Endodermal cell (in vitro differentiated cells): ENCODE measurements around the gene PRKACB. TPM values are rescaled to one million over a fixed set of nuclear protein-coding genes. Genes with fewer than 3 reads are reported as not detected.

ENCODE experiments used
- DNase-seq: peaks from one replicate; pipeline ENCODE4 v3.0.0-alpha.2; 2017
- H3K27ac ChIP-seq: 2 replicates; pipeline ENCODE4 v1.5.1; 2013; ENCODE audit warnings: mild to moderate bottlenecking, low read depth, low read length, moderate library complexity
- H3K27me3 ChIP-seq: 2 replicates; pipeline ENCODE4 v1.6.1; 2013; ENCODE audit warnings: mild to moderate bottlenecking, low read length, moderate library complexity; ENCODE audit not compliant: insufficient read depth, control insufficient read depth, poor library complexity, severe bottlenecking
- H3K36me3 ChIP-seq: 2 replicates; pipeline ENCODE4 v1.7.0; 2013; ENCODE audit warnings: mild to moderate bottlenecking, low read length, moderate library complexity; ENCODE audit not compliant: control insufficient read depth, insufficient read depth
- H3K4me1 ChIP-seq: one replicate; pipeline ENCODE4 v1.7.0; 2013; ENCODE audit warnings: low read length; ENCODE audit not compliant: control insufficient read depth, insufficient read depth
- H3K4me3 ChIP-seq: 2 replicates; pipeline ENCODE4 v1.5.1; 2013; ENCODE audit warnings: mild to moderate bottlenecking, low read length, moderate library complexity
- H3K9ac ChIP-seq: 2 replicates; pipeline ENCODE4 v1.6.1; 2013; ENCODE audit warnings: mild to moderate bottlenecking, low read length, moderate library complexity; ENCODE audit not compliant: poor library complexity, severe bottlenecking; ENCODE audit errors: extremely low read depth
- H3K9me3 ChIP-seq: 2 replicates; pipeline ENCODE4 v1.6.1; 2013; ENCODE audit warnings: mild to moderate bottlenecking, low read length, moderate library complexity; ENCODE audit not compliant: control insufficient read depth
- H3K27ac Mint-ChIP-seq: 2 replicates; pipeline ENCODE4 v1.8.0; 2020; ENCODE audit warnings: mixed read lengths
- H3K27me3 Mint-ChIP-seq: 2 replicates; pipeline ENCODE4 v1.8.0; 2021; ENCODE audit warnings: mild to moderate bottlenecking, mixed read lengths; ENCODE audit not compliant: insufficient read depth
- H3K36me3 Mint-ChIP-seq: 2 replicates; pipeline ENCODE4 v1.8.0; 2020; ENCODE audit warnings: low read depth, mixed read lengths
- H3K4me1 Mint-ChIP-seq: 2 replicates; pipeline ENCODE4 v1.8.0; 2020; ENCODE audit warnings: mixed read lengths
- H3K4me3 Mint-ChIP-seq: 2 replicates; pipeline ENCODE4 v1.8.0; 2020; ENCODE audit warnings: mild to moderate bottlenecking, moderate library complexity, mixed read lengths
- H3K9me3 Mint-ChIP-seq: 2 replicates; pipeline ENCODE4 v1.8.0; 2020; ENCODE audit warnings: mild to moderate bottlenecking, mixed read lengths
- CTCF ChIP-seq: fragments of 200-600 bp; sonication (generic); conservative IDR thresholded peaks from 2 replicates; pipeline ENCODE4 v1.5.0; 2021; ENCODE audit warnings: antibody characterized with exemption, mild to moderate bottlenecking
- WGBS, 2 experiments: methylation state at CpG; one replicate each; pipeline versions ENCODE4 v1.1.5 to v1.1.7; 2013; ENCODE audit warnings: missing lambda C conversion rate in 2 of 2, mixed read lengths in 1 of 2; ENCODE audit not compliant: insufficient coverage in 1 of 2, insufficient read length in 1 of 2; 5-methylcytosine and 5-hydroxymethylcytosine counted together
- total RNA-seq, 2 donors: library from RNA; stranded (reverse); fragmentation: NEBNext Ultra II Directional in 1 of 2; extraction: Animal tissue kit (Norgen Biotek cat#: 25700) in 1 of 2; gene quantifications; 2 replicates in 1 of 2; 3 replicates in 1 of 2; pipeline ENCODE4 v1.2.1, GENCODE V29; 2021

The PRKACB gene
- total RNA-seq, 2 donors from 2014 or later: 19.8 to 36.1 TPM

GRCh38 chr1:84170171-84170570 is 26.1 kb downstream of the PRKACB start:
- Mint-ChIP-seq H3K9me3 (no peaks in the 10 kb centered on the region), H3K27ac (no peak overlapping the region), H3K4me1 (peaks cover 4% of the 10 kb centered on the region), H3K4me3 (no peak overlapping the region), H3K36me3 (no peaks in the 10 kb centered on the region), H3K27me3 (no peaks in the 10 kb centered on the region)
- Histone ChIP-seq H3K4me3 (no peak overlapping the region), H3K4me1 (no peaks in the 10 kb centered on the region), H3K9me3 (no peaks in the 10 kb centered on the region), H3K9ac (no peak overlapping the region), H3K36me3 (no peaks in the 10 kb centered on the region), H3K27ac (no peak overlapping the region), H3K27me3 (no peaks in the 10 kb centered on the region)
- TF ChIP-seq CTCF: no peak
- WGBS, 2 experiments: 73% methylated on average over 1 of the region's 1 CpG; no CpG with 5 or more reads in 1 of the 2 experiments
- DNase-seq: no peak

- 93 to 100% methylated on average over 1 to 2 of the region's 2 CpGs for WGBS, 2 experiments
- Mint-ChIP-seq H3K4me1 (peaks cover 4% of the 10 kb centered on the region), H3K27ac (no peak overlapping the region), H3K9me3 (no peaks in the 10 kb centered on the region), H3K36me3 (no peaks in the 10 kb centered on the region), H3K27me3 (no peaks in the 10 kb centered on the region), H3K4me3 (no peak overlapping the region)
- Histone ChIP-seq H3K27me3 (no peaks in the 10 kb centered on the region), H3K4me1 (no peaks in the 10 kb centered on the region), H3K36me3 (no peaks in the 10 kb centered on the region), H3K9me3 (no peaks in the 10 kb centered on the region), H3K27ac (no peak overlapping the region), H3K9ac (no peak overlapping the region), H3K4me3 (no peak overlapping the region)
- no peak for DNase-seq
- TF ChIP-seq CTCF: no peak
Observed at GRCh38 chr1:84171481-84171880, 27.4 kb downstream of the PRKACB start.

GRCh38 chr1:84174051-84174556 is 30.0 kb downstream of the PRKACB start:
- H3K4me3 ChIP-seq: no peak overlapping the region

More at GRCh38 chr1:84174051-84174556, 30.0 kb downstream of the PRKACB start:
- Mint-ChIP-seq H3K27ac (peak overlapping the region; percentile 10), H3K27me3 (no peaks in the 10 kb centered on the region), H3K4me3 (no peak overlapping the region), H3K36me3 (no peaks in the 10 kb centered on the region), H3K4me1 (peaks cover 4% of the 10 kb centered on the region), H3K9me3 (no peaks in the 10 kb centered on the region)
- no peaks in the 10 kb centered on the region for H3K36me3 ChIP-seq
- H3K4me1 ChIP-seq: no peaks in the 10 kb centered on the region
- no peak for TF ChIP-seq CTCF
- 78 to 85% methylated on average over 4 of the region's 4 CpGs for WGBS, 2 experiments
- H3K27me3 ChIP-seq: no peaks in the 10 kb centered on the region
- H3K9ac ChIP-seq: no peak overlapping the region
- no peak for DNase-seq
- no peak overlapping the region for H3K27ac ChIP-seq
- H3K9me3 ChIP-seq: no peaks in the 10 kb centered on the region
